Suprapubic skin (tissue), 4 donors: ENCODE measurements around the gene KRT20. TPM values are rescaled to one million over a fixed set of nuclear protein-coding genes. Genes with fewer than 3 reads are reported as not detected.

ENCODE experiments used
- DNase-seq, 2 donors: peaks; one replicate each; pipeline ENCODE4 v3.0.0-alpha.2; 2019; ENCODE audit warnings: low spot score in 2 of 2
- H3K27ac ChIP-seq: fragments of 200-600 bp; sonication (generic); one replicate; pipeline ENCODE4 v1.5.1; 2019
- H3K27me3 ChIP-seq: fragments of 200-600 bp; sonication (generic); one replicate; pipeline ENCODE4 v1.5.1; 2019
- H3K36me3 ChIP-seq: fragments of 200-600 bp; sonication (generic); one replicate; pipeline ENCODE4 v1.5.1; 2019
- H3K4me1 ChIP-seq: fragments of 200-600 bp; sonication (generic); one replicate; pipeline ENCODE4 v1.5.1; 2019
- H3K4me3 ChIP-seq: fragments of 200-600 bp; sonication (generic); one replicate; pipeline ENCODE4 v1.5.1; 2019; ENCODE audit warnings: mild to moderate bottlenecking
- H3K9me3 ChIP-seq: fragments of 200-600 bp; sonication (generic); one replicate; pipeline ENCODE4 v1.5.1; 2019
- CTCF ChIP-seq, 2 donors: fragments of 200-600 bp in 1 of 2; fragments of 450-650 bp in 1 of 2; sonication (generic) in 1 of 2; IDR thresholded peaks; one replicate each; pipeline ENCODE4 v1.5.1; 2016 to 2019; ENCODE audit warnings: antibody characterized with exemption in 2 of 2, mild to moderate bottlenecking in 1 of 2, moderate library complexity in 1 of 2
- EP300 ChIP-seq: sonication (generic); formaldehyde crosslinking; IDR thresholded peaks from one replicate; pipeline ENCODE4 v1.6.1; 2017; ENCODE audit warnings: antibody characterized with exemption
- POLR2A ChIP-seq, 2 donors: fragments of 450-650 bp; IDR thresholded peaks; one replicate each; pipeline ENCODE4 v1.6.1; 2017; ENCODE audit warnings: antibody characterized with exemption in 2 of 2, mild to moderate bottlenecking in 2 of 2, moderate library complexity in 2 of 2
- POLR2AphosphoS5 ChIP-seq, 3 donors: sonication (generic); formaldehyde crosslinking; IDR thresholded peaks; one replicate each; pipeline ENCODE4 v1.6.1; 2017; ENCODE audit warnings: antibody characterized with exemption in 3 of 3
- WGBS: methylation state at CpG from one replicate; pipeline ENCODE4 v1.1.5; 2018; 5-methylcytosine and 5-hydroxymethylcytosine counted together
- total RNA-seq, 4 donors: library from RNA; depleted of rRNA; stranded (reverse); fragments of >200 nt; gene quantifications; one replicate each; pipeline ENCODE4 v1.1.0, GENCODE V29; 2016

The KRT20 gene
- total RNA-seq, 4 donors from 2014 or later = 0.60 TPM; not detected in 3

GRCh38 chr17:40883626-40884334 is 1.3 kb downstream of the KRT20 start:
- Histone ChIP-seq H3K36me3 (no peaks in the 10 kb centered on the region), H3K4me1 (no peaks in the 10 kb centered on the region), H3K27me3 (peaks cover 15% of the 10 kb centered on the region), H3K4me3 (no peak overlapping the region), H3K9me3 (no peaks in the 10 kb centered on the region), H3K27ac (no peak overlapping the region)
- DNase-seq = no peak
- WGBS = 88% methylated on average over 7 of the region's 7 CpGs
- no peak for TF ChIP-seq EP300
- TF ChIP-seq POLR2AphosphoS5 (IDR thresholded peaks at IDR 0.05) = no peak
- TF ChIP-seq POLR2A (IDR thresholded peaks at IDR 0.05) = no peak
- TF ChIP-seq CTCF (IDR thresholded peaks at IDR 0.05) = no peak

- Histone ChIP-seq H3K4me3 (no peak overlapping the region), H3K27ac (no peak overlapping the region), H3K36me3 (no peaks in the 10 kb centered on the region), H3K9me3 (no peaks in the 10 kb centered on the region), H3K4me1 (no peaks in the 10 kb centered on the region), H3K27me3 (peaks cover 13% of the 10 kb centered on the region)
- 72% methylated on average over 1 of the region's 1 CpG for WGBS
- DNase-seq = no peak
- TF ChIP-seq POLR2A (IDR thresholded peaks at IDR 0.05) (no peak), POLR2AphosphoS5 (IDR thresholded peaks at IDR 0.05) (no peak), CTCF (IDR thresholded peaks at IDR 0.05) (no peak), EP300 (no peak)
Observed at GRCh38 chr17:40883031-40883430, 2.0 kb downstream of the KRT20 start.

- Histone ChIP-seq H3K4me3 (no peak overlapping the region), H3K27me3 (no peaks in the 10 kb centered on the region), H3K4me1 (no peaks in the 10 kb centered on the region), H3K36me3 (no peaks in the 10 kb centered on the region), H3K27ac (no peak overlapping the region), H3K9me3 (no peaks in the 10 kb centered on the region)
- no peak for TF ChIP-seq EP300
- TF ChIP-seq POLR2AphosphoS5 (IDR thresholded peaks at IDR 0.05) = no peak
- TF ChIP-seq POLR2A (IDR thresholded peaks at IDR 0.05) = no peak
- no peak for TF ChIP-seq CTCF (IDR thresholded peaks at IDR 0.05)
- WGBS = 95% methylated on average over 1 of the region's 1 CpG
- no peak for DNase-seq
Observed at GRCh38 chr17:40879026-40879425, 6.0 kb downstream of the KRT20 start.

GRCh38 chr17:40878044-40878443 is 7.0 kb downstream of the KRT20 start:
- no peaks in the 10 kb centered on the region for H3K4me1 ChIP-seq
- no peaks in the 10 kb centered on the region for H3K27me3 ChIP-seq
- no peaks in the 10 kb centered on the region for H3K9me3 ChIP-seq
- DNase-seq = no peak
- H3K36me3 ChIP-seq = no peaks in the 10 kb centered on the region
- H3K4me3 ChIP-seq = no peak overlapping the region
- H3K27ac ChIP-seq = no peak overlapping the region
- WGBS = 86% methylated on average over 9 of the region's 9 CpGs
- TF ChIP-seq CTCF (IDR thresholded peaks at IDR 0.05) (no peak), POLR2AphosphoS5 (IDR thresholded peaks at IDR 0.05) (no peak), EP300 (no peak), POLR2A (IDR thresholded peaks at IDR 0.05) (no peak)

- H3K9me3 ChIP-seq = no peaks in the 10 kb centered on the region
- no peak for DNase-seq
- 68% methylated on average over 1 of the region's 1 CpG for WGBS
Observed at GRCh38 chr17:40873801-40874200, 11.2 kb downstream of the KRT20 start.

More at GRCh38 chr17:40873801-40874200, 11.2 kb downstream of the KRT20 start:
- no peak overlapping the region for H3K4me3 ChIP-seq
- TF ChIP-seq POLR2AphosphoS5 (IDR thresholded peaks at IDR 0.05) (no peak), POLR2A (IDR thresholded peaks at IDR 0.05) (no peak), EP300 (no peak), CTCF (IDR thresholded peaks at IDR 0.05) (no peak)
- H3K36me3 ChIP-seq = no peaks in the 10 kb centered on the region
- H3K27ac ChIP-seq = no peak overlapping the region
- no peaks in the 10 kb centered on the region for H3K27me3 ChIP-seq
- no peaks in the 10 kb centered on the region for H3K4me1 ChIP-seq
